HCT116 (cell line): ENCODE data around the gene GALK2.

Experiments used
- ATF3 ChIP-seq: IDR thresholded peaks from 2 replicates; pipeline ENCODE4 v1.6.1; 2012
- CTCF ChIP-seq, 3 experiments: fragments of 200-600 bp in 1 of 3; sonication (generic) in 1 of 3; IDR thresholded peaks in 2 of 3; conservative IDR thresholded peaks in 1 of 3; 2 replicates each; pipeline ENCODE4 v1.5.1; 2012 to 2017; ENCODE audit warnings: low read depth in 2 of 3, low read length in 2 of 3, antibody characterized with exemption in 1 of 3, borderline replicate concordance in 1 of 3, control low read depth in 1 of 3, mild to moderate bottlenecking in 1 of 3, mixed read lengths in 1 of 3, mixed run types in 1 of 3, moderate library complexity in 1 of 3; ENCODE audit not compliant: insufficient read depth in 1 of 3
- EGR1 ChIP-seq: IDR thresholded peaks from 2 replicates; pipeline ENCODE4 v1.6.1; 2012; ENCODE audit warnings: low read depth
- EZH2 ChIP-seq: fragments of 200-600 bp; sonication (generic); IDR thresholded peaks from 2 replicates; pipeline ENCODE4 v1.6.1; 2017; ENCODE audit warnings: antibody characterized with exemption, mixed run types
- POLR2A ChIP-seq: IDR thresholded peaks from 2 replicates; pipeline ENCODE4 v1.7.0; 2011; ENCODE audit warnings: borderline replicate concordance; ENCODE audit not compliant: insufficient read depth, insufficient read length; ENCODE audit errors: extremely low read depth
- POLR2AphosphoS5 ChIP-seq: IDR thresholded peaks from 2 replicates; pipeline ENCODE4 v1.6.1; 2011; ENCODE audit warnings: mild to moderate bottlenecking, low read depth, low read length, moderate library complexity
- SIN3A ChIP-seq: IDR thresholded peaks from 2 replicates; pipeline ENCODE4 v1.6.1; 2012; ENCODE audit warnings: low read depth
- SP1 ChIP-seq: IDR thresholded peaks from 2 replicates; pipeline ENCODE4 v1.6.1; 2012; ENCODE audit warnings: low read depth
- TCF7L2 ChIP-seq: IDR thresholded peaks from 2 replicates; pipeline ENCODE4 v1.7.0; 2011; ENCODE audit warnings: borderline replicate concordance, inconsistent platforms; ENCODE audit not compliant: insufficient read depth, insufficient read length; ENCODE audit errors: extremely low read depth
- YY1 ChIP-seq: IDR thresholded peaks from 2 replicates; pipeline ENCODE4 v1.6.1; 2011; ENCODE audit warnings: low read length, low read depth, moderate library complexity, mild to moderate bottlenecking; ENCODE audit not compliant: insufficient replicate concordance; ENCODE audit errors: extremely low read depth
- ZBTB33 ChIP-seq: IDR thresholded peaks from 2 replicates; pipeline ENCODE4 v1.6.1; 2011; ENCODE audit warnings: mild to moderate bottlenecking, low read length, moderate library complexity; ENCODE audit not compliant: insufficient replicate concordance; ENCODE audit errors: extremely low read depth
- ZNF274 ChIP-seq: fragments of 200-500 bp; sonication (Bioruptor generic); IDR thresholded peaks from 2 replicates; pipeline ENCODE4 v1.6.1; 2014; ENCODE audit warnings: mild to moderate bottlenecking, low read depth, low read length, inconsistent platforms

- no peak for TF ChIP-seq POLR2AphosphoS5
- TF ChIP-seq YY1: no peak
- TF ChIP-seq ZBTB33: no peak
- no peak for TF ChIP-seq CTCF (IDR thresholded peaks at IDR 0.05 in 2 of 3, conservative IDR thresholded peaks at IDR 0.05 in 1 of 3; ENCODE audit: borderline replicate concordance in 1 of 3, insufficient read depth in 1 of 3, low read depth in 2 of 3, low read length in 2 of 3)
- TF ChIP-seq ZNF274: no peak
- TF ChIP-seq POLR2A: no peak
- no peak for TF ChIP-seq EGR1
- no peak for TF ChIP-seq TCF7L2
- no peak for TF ChIP-seq SP1
- TF ChIP-seq EZH2: no peak
- TF ChIP-seq SIN3A: no peak
- TF ChIP-seq ATF3: no peak
Observed at GRCh38 chr15:49212897-49213296, 42.9 kb downstream of the GALK2 start.
